CD4-positive, alpha-beta T cell treated with Interleukin-6 for 4 hours (primary cell): ENCODE measurements around the gene CFAP99.
A peak's percentile ranks its signal among the peaks of the same experiment; 100 is the strongest.
"Not testable (repeated sequence)": the region's sequence is repeated elsewhere in the genome, so short reads cannot be mapped to it uniquely, and the experiment has no call there.

Source experiments
- DNase-seq: peaks from one replicate; pipeline ENCODE4 v3.0.0-alpha.2; 2020; ENCODE audit warnings: mixed read lengths

CFAP99 gene

DNA sequence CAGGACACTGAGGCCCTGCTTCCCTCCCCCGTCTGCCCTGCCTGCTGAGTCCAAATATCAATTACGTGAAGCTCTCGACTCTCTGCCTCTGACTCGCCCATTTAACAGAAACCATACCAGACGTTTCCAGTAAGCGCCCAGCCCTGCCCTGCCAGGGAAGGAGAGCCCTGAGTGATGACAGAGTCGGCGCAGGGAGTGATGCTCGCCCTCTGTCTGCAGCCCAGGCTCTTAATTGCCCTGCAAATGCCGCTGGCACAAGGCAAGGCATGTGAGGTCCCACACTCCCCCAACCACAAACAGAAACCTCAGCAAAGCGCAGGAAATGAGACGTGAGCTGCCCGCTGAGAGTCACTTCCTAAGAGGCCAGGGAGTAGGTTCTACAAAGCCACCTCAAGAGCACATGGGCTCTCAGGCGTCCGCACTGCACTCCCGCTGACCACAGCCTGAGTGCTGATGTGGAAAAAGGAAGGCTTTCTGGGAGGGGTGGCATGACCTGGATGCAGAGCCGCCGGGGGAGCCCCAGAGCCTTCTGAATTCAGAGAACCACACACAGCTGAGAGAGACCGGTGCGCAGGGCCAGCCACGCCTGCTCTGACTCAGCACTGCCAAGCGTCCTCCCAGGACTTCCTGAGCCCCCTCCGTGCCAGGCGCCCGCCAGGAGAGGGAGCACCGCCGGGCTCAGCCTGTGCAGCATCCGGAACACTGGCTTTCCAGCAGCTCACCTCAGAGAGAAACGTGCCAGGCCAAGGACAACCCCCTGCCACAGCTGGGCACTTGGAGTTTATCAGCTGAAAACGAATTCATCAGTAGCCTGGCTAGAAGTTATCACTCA lies 5.7 kb upstream of the CFAP99 start:
- DNase-seq, result peak; percentile 88

GRCh38 chr4:2413821-2414610 lies 4.7 kb upstream of the CFAP99 start:
- DNase-seq, result peak; percentile 29

GRCh38 chr4:2415213-2415612 lies 3.5 kb upstream of the CFAP99 start:
- DNase-seq, result no peak

DNA sequence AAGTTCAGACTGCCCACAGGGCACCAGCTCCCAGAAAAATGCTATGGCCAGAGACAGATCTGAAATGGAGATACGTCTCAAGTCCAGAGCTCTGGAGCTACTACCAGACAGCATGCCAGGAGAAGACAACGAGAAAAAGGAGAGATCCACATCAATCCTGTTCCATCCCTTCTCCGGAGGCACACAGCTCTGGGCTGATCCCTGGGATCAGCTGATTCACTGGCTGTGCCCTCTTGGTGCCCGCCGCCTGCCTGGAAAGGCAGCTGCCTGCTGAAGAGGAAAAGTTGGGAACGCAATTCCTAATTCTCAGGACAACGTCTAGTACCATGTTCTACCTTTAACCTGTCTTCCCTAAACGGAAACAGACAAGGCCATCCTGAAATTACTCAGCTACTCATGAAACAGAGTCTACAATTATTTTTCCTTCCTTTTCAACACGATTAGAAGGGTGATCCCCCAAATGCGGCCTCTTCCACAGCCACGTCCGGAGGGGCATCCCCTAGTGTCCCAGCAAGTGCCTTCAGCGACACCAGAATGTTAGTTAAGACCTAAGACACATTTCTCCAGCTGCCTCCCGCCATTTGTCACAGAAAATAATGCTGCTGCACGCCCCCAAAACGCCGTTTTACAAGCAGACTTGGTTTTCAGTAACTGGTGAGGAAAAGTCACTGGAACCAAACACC lies 2.7 kb upstream of the CFAP99 start:
- DNase-seq, result no peak

DNA sequence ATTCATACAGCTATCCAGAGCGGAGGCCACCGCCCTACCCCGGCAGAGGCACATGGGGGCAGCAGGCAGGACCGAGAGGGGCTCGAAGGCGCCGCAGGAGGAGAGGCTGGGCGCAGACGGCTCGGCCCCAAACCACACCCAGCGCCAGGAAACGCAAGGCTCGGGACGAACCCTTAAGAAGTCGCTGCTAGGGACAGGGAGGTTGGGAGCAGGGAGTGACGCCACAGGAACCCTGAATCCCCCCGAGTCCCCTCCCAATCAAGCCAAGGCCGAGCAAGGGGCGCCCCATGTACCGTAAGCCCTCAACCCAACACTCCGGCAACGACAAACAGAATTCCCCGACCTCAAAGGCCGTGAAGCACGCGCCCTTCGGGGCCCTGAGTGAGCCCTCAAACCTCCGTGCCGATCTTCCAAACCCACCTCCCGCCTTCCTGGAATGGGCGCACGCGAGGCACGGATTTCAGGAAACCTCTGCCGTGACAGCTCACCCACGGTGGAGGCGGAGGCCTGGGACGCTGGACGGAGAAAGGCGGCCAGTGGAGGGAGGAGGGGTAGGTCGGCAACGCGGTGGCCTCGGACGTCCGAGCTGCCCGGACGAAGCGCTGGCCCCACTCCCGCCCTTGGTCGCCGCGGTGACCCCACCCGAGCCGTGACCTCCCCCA lies 2.1 kb upstream of the CFAP99 start:
- DNase-seq, result peak; percentile 33

DNA sequence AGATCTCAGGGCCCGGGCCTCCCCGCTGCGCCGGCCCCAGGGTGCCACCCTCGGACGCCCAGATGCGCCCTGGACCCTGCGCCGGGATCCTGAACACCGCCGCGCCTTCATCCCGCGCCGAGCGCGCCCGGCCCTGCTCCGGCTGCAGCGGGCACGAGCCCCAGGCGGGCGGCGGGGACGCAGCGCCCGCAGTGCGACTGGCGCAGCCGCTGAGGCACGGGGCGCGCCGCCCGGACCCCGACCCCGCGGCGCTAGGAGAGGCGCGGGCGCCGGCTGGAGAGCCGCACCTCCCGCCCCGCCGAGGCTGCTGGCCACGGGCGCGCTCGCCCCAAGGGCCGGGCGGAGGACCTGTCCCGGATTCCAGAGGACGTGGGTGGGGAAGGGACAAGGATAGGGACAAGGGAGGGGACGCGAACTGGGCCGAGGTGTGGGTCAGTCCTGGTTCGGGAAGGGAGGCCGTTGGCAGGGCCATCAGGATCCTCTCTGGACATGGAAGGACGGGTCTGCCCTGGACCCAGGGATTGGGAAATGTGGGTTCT lies 1.5 kb upstream of the CFAP99 start:
- DNase-seq, result peak; percentile 32

DNA sequence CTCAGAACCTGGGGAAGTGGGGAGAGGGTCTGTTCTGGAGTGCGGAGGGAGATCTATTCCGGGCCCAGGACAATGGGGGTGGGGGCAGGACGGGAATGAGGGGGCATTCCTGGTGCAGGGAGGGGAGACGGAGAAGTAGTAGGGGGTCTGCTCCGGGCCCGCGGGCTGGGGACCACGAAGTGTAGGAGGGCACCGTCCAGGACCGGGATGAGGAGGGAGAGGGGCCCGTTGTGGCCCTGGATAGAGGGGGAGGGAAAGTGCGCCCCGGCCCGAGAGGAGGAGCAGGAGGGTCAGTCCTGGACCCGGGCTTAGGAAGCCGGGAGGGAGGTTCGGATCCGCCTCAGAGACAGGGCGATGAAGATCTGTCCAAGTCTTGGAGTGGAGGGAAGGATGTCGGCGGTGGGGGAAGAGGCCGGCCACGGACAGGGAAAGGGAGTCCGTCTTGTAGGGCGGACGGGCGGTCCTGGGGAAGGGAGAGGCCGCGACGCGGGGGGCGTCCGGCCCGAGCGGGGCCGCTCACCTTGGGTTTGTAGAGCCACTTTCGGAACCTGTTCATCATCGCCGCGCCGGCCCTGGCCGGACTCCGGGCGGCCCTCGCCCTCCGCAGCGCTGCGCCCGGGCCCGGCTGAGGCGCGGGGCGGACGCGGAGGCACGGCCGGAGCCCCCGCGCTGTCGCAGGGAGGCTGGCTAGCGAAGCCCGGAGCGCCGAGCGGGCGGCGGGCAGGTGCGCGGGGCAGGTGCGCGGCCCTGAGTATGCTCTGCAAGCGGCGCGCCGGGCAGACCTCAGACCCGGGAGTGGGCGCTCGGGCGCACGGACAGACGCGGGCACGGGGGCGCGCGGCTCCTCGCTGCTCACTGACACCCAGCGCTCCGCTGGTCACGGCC lies 748 bp upstream of the CFAP99 start, which contains the start of gene ZFYVE28:
ZFYVE28 (minus strand) TSS at position 881 of the 885 bp plus-strand sequence; CDS start at position 559, 322 bp downstream.
- DNase-seq, result no peak

DNA sequence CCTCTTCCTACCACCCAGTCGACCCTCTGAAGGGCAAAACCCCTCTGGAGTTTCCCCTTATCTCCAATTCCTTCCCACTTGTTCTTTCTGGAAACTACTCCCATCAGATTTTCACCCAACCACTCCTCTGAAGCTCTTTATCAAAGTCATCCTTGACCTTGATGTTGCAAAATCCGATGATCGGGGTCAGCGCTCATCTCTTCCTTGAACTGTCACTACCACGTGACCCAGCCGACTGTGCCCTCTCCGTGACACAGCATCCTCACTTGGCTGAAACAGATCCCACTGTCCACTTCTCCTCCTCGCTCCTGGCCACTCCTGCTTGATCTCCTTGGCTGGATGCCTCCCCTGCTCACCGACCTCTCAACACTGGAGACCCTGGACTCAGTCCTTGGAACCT lies 1.1 kb downstream of the CFAP99 start:
- DNase-seq, result no peak

- no peak for DNase-seq
Observed at GRCh38 chr4:2421928-2422327, 3.2 kb downstream of the CFAP99 start.

- no peak for DNase-seq
Observed at GRCh38 chr4:2423066-2423465, 4.3 kb downstream of the CFAP99 start.

- no peak for DNase-seq
Observed at GRCh38 chr4:2423695-2424094, 4.9 kb downstream of the CFAP99 start.

DNA sequence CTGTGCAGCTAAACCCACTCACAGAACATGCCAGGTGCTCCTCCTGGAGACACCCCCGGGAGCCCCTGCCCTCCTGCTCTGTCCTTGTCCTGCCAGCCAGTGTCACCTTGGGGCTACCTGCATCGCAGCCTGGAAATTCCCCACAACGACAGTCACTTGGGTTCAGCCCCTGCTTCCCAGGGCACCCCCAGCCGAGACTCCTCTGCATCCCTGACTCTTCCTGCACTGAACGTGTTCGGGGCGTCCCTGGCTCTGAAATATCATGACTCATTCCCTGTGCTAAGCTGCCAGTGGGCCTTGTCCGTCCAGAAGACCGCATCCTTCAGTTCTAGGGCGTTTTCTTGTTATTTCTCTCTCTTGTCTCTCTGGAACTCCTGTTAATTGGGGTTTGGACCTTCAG lies 5.8 kb downstream of the CFAP99 start:
- DNase-seq, result no peak

GRCh38 chr4:2425386-2426068 lies 6.8 kb downstream of the CFAP99 start:
- no peak for DNase-seq

- DNase-seq, result no peak
Observed at GRCh38 chr4:2426069-2426397, 7.3 kb downstream of the CFAP99 start.

DNA sequence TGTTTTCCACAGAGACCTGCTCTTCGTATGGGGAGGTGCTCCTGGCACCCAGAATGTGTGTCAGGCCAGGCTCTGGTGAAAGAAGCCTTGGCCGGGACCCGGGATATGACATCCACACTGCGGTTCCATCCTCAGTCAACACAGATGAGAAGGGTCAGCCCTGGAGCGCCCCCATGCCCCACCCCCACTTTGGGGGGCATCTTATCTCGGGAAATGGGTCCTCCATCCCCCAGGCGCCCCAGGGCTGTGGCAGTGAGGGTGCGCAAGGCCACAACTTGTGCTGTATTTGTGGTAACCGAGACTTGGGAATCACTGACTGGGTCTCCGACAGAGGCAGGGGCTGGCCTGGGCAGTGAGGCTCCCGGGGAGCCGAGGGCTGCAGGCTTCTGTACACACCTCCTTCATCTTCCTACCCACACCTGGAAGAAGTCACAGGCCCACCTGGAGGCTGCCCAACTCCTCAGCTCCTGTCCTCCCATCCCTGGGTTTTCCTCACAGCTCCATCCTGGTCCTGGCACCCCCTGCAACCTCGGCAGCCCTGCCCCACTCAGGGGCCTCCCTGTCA lies 8.0 kb downstream of the CFAP99 start:
- no peak for DNase-seq

GRCh38 chr4:2427383-2428334 lies 8.9 kb downstream of the CFAP99 start:
- DNase-seq, result no peak

GRCh38 chr4:2428496-2429213 lies 9.9 kb downstream of the CFAP99 start:
- no peak for DNase-seq

GRCh38 chr4:2429945-2430757 lies 11.4 kb downstream of the CFAP99 start:
- DNase-seq, result not testable (repeated sequence)
